Karpas-422 (cell line): ENCODE measurements around the gene TES. TPM values are rescaled to one million over a fixed set of nuclear protein-coding genes. Genes with fewer than 3 reads are reported as not detected.
A peak's percentile ranks its signal among the peaks of the same experiment; 100 is the strongest.

Source experiments
- DNase-seq: peaks from one replicate; pipeline ENCODE4 v3.0.0-alpha.2; 2015
- H2AFZ ChIP-seq: fragments of 200-600 bp; sonication (generic); 2 replicates; pipeline ENCODE4 v1.6.1; 2014; ENCODE audit warnings: antibody characterized with exemption, low read length, mixed read lengths
- H3K27ac ChIP-seq: fragments of 200-600 bp; sonication (generic); 2 replicates; pipeline ENCODE4 v1.5.1; 2014; ENCODE audit warnings: mild to moderate bottlenecking, low read length, moderate library complexity
- H3K27me3 ChIP-seq: fragments of 200-600 bp; sonication (generic); 2 replicates; pipeline ENCODE4 v1.6.1; 2014; ENCODE audit warnings: low read length, mixed read lengths
- H3K36me3 ChIP-seq: fragments of 200-600 bp; sonication (generic); 2 replicates; pipeline ENCODE4 v1.6.1; 2014; ENCODE audit warnings: low read length, mixed read lengths; ENCODE audit not compliant: insufficient read depth
- H3K4me1 ChIP-seq: fragments of 200-600 bp; sonication (generic); 2 replicates; pipeline ENCODE4 v1.6.1; 2014; ENCODE audit warnings: mild to moderate bottlenecking, low read length, mixed read lengths
- H3K4me2 ChIP-seq: fragments of 200-600 bp; sonication (generic); 2 replicates; pipeline ENCODE4 v1.6.1; 2014; ENCODE audit warnings: low read length, low read depth, mild to moderate bottlenecking; ENCODE audit not compliant: poor library complexity, severe bottlenecking
- H3K4me3 ChIP-seq: fragments of 200-600 bp; sonication (generic); 2 replicates; pipeline ENCODE4 v1.5.1; 2014; ENCODE audit warnings: mild to moderate bottlenecking, antibody characterized with exemption, low read length, mixed read lengths
- H3K79me2 ChIP-seq: fragments of 200-600 bp; sonication (generic); 2 replicates; pipeline ENCODE4 v1.6.1; 2014; ENCODE audit warnings: mild to moderate bottlenecking, low read length, mixed read lengths
- H3K9ac ChIP-seq: fragments of 200-600 bp; sonication (generic); 2 replicates; pipeline ENCODE4 v1.6.0; 2014; ENCODE audit warnings: low read length
- H3K9me2 ChIP-seq: fragments of 200-600 bp; sonication (generic), shearing (Covaris generic); replicated peaks from 2 replicates; pipeline ENCODE4 v1.6.0; 2014; ENCODE audit warnings: mild to moderate bottlenecking, low read length, moderate library complexity; ENCODE audit not compliant: insufficient read depth
- H3K9me3 ChIP-seq: fragments of 300-700, 200-600 bp; sonication (generic); 2 replicates; pipeline ENCODE4 v1.6.1; 2014; ENCODE audit warnings: low read length, mixed read lengths
- H4K20me1 ChIP-seq: fragments of 200-600 bp; sonication (generic); 2 replicates; pipeline ENCODE4 v1.6.1; 2014; ENCODE audit warnings: mild to moderate bottlenecking, antibody characterized with exemption, low read length, low read depth; ENCODE audit not compliant: insufficient read depth
- total RNA-seq: library from RNA; depleted of rRNA; stranded (reverse); fragments of >200 nt; shearing (Covaris generic); gene quantifications from 2 replicates; pipeline ENCODE4 v1.2.3, GENCODE V29; 2014; ENCODE audit warnings: low replicate concordance

Gene TES
- total RNA-seq, 1 experiment from 2014 or later = not detected

DNA sequence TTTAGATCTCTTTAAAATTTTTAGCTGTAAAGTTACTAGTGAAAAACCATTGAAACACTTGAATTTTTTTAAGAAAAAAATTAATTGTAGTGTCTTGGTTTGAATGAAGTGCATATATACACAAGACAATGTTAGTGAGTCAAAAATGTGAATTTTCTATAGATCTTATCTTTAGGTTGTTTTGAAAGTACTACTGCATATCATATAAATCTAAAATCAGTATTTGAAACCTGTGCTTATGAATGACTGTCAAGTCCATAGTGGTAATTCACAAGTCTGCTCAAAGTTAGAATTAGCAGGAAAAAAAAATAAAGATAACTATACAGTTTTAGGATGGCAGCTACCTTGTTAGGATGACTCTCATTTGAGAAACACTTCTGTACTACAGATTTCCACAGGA lies 25.0 kb downstream of the TES start:
- H3K4me2 ChIP-seq = no peak overlapping the region
- no peak overlapping the region for H3K9ac ChIP-seq
- H3K4me3 ChIP-seq = no peak overlapping the region
- H3K79me2 ChIP-seq = no peaks in the 10 kb centered on the region
- H3K4me1 ChIP-seq = no peaks in the 10 kb centered on the region
- H3K27me3 ChIP-seq = no peaks in the 10 kb centered on the region
- no peaks in the 10 kb centered on the region for H4K20me1 ChIP-seq
- H2AFZ ChIP-seq = no peak overlapping the region
- no peaks in the 10 kb centered on the region for H3K9me3 ChIP-seq
- no peaks in the 10 kb centered on the region for H3K36me3 ChIP-seq
- no peak overlapping the region for H3K27ac ChIP-seq
- H3K9me2 ChIP-seq = no peaks in the 10 kb centered on the region
- DNase-seq = no peak

DNA sequence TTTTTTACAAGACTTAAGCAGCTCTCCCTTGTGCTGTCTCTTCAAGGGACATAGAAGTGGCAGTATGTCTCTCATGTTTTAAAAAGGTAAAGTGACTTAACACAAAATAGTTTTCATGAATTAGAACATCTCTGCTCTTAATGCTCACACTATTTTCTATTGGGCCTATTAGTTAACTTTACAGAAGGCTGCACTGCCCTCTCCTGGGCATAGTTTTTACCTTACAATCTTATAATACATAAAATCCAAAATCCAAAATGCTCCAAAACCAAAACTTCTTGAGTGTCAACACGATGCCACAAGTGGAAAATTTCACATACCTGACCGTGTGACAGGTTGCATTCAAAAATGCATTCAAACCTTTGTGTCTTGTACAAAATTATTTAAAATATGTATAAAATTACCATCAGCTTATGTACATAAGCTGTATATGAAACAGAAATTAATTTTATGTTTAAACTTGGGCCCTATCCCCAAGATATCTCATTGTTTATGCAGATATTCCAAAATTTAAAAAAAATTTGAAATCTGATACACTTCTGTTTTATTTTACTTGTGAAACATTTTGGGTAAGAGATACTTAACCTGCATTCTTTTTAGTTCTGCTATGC lies 25.8 kb downstream of the TES start:
- H3K4me1 ChIP-seq = no peaks in the 10 kb centered on the region
- no peaks in the 10 kb centered on the region for H3K36me3 ChIP-seq
- H3K27ac ChIP-seq = no peak overlapping the region
- H3K4me2 ChIP-seq = no peak overlapping the region
- H2AFZ ChIP-seq = no peak overlapping the region
- H3K79me2 ChIP-seq = no peaks in the 10 kb centered on the region
- H3K9me3 ChIP-seq = no peaks in the 10 kb centered on the region
- H3K27me3 ChIP-seq = no peaks in the 10 kb centered on the region
- no peak overlapping the region for H3K4me3 ChIP-seq
- no peak overlapping the region for H3K9ac ChIP-seq
- DNase-seq = peak; percentile 79
- H4K20me1 ChIP-seq = no peaks in the 10 kb centered on the region
- H3K9me2 ChIP-seq = no peaks in the 10 kb centered on the region

DNA sequence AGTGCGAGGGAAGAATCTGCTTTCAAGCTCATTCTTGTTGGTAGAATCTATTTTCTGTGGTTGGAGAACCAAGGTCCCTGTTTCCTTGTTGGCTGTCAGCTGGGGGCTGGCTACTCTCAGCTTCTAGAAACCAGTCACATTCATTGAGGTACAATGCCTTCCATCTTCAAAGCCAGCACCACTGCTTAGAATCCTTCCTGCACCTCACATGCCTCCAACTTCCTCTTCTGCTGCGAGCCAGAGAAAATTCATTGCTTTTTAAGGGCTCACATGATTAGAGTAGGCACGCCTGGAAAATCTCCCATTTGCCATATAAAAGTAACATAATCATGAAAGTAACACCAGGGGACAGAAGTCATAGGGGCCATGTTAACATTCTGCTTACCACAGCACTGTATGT lies 28.7 kb downstream of the TES start:
- no peaks in the 10 kb centered on the region; the same call in 1 of the 2 replicates for H3K4me1 ChIP-seq
- no peaks in the 10 kb centered on the region for H3K9me3 ChIP-seq
- no peaks in the 10 kb centered on the region for H3K9me2 ChIP-seq
- no peak overlapping the region for H2AFZ ChIP-seq
- no peaks in the 10 kb centered on the region for H4K20me1 ChIP-seq
- no peak overlapping the region for H3K4me2 ChIP-seq
- H3K79me2 ChIP-seq = no peaks in the 10 kb centered on the region
- H3K9ac ChIP-seq = no peak overlapping the region
- no peak overlapping the region for H3K4me3 ChIP-seq
- H3K27me3 ChIP-seq = no peaks in the 10 kb centered on the region
- no peak overlapping the region for H3K27ac ChIP-seq
- DNase-seq = no peak
- no peaks in the 10 kb centered on the region for H3K36me3 ChIP-seq

DNA sequence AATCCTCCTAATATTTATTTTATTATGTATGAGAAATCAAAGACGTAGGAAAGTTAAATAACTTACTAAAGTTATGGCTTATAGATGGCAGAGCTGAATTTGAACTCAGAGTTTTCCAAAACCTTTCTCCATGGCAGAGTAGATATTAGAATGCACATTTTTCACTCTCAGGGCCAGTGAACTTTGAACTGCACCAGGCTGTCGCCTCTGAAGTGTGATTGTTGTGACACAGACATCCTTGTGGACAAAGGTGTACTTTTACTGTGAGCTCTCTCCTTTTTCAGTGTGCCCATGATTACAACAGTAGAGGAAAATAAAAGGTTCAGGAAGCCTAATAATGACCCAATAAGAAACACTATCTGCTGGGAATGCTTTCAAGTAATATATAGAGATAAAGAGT lies 29.1 kb downstream of the TES start:
- Histone ChIP-seq H3K36me3 (no peaks in the 10 kb centered on the region), H3K27me3 (no peaks in the 10 kb centered on the region), H3K79me2 (no peaks in the 10 kb centered on the region), H2AFZ (no peak overlapping the region), H3K9me3 (no peaks in the 10 kb centered on the region), H3K4me1 (no peaks in the 10 kb centered on the region; the same call in 1 of the 2 replicates), H3K27ac (no peak overlapping the region), H3K9me2 (no peaks in the 10 kb centered on the region), H4K20me1 (no peaks in the 10 kb centered on the region), H3K4me2 (no peak overlapping the region), H3K4me3 (no peak overlapping the region), H3K9ac (no peak overlapping the region)
- DNase-seq = no peak

DNA sequence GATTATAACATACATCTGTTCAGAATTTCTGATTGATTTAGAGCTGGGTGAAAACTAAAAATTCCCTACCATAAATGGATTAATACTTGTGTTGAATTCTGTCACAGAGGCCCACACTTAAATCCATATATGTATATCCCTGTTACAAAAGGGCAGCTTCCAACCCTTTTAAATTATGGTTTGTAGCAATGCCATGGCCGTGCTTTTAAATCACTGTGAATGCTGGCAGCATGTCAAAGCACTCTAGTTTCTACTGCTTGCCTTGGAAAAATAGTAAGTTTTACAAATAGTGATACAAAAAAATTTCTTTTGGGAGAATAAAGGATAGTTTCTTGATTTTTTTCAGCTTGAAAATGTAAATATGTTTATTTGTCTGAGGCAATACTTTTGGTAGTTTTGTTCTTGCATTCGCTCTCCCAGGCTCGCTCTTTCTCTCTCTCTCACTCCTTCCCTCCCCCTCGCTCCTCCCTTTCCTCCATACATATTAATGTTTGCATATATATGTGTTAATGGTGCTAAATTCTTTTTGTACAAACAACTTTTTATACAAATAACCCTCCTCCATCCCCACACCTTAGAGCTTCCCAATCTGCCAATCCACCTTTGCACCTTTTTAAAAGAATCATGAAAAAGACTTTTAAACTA lies 29.8 kb downstream of the TES start:
- Histone ChIP-seq H3K27ac (no peak overlapping the region), H3K4me3 (no peak overlapping the region), H3K4me2 (no peak overlapping the region), H3K36me3 (no peaks in the 10 kb centered on the region), H3K27me3 (no peaks in the 10 kb centered on the region), H4K20me1 (no peaks in the 10 kb centered on the region), H3K9me2 (no peaks in the 10 kb centered on the region), H3K9me3 (no peaks in the 10 kb centered on the region), H3K4me1 (no peaks in the 10 kb centered on the region; the same call in 1 of the 2 replicates), H3K79me2 (no peaks in the 10 kb centered on the region), H2AFZ (no peak overlapping the region), H3K9ac (no peak overlapping the region)
- DNase-seq = no peak

DNA sequence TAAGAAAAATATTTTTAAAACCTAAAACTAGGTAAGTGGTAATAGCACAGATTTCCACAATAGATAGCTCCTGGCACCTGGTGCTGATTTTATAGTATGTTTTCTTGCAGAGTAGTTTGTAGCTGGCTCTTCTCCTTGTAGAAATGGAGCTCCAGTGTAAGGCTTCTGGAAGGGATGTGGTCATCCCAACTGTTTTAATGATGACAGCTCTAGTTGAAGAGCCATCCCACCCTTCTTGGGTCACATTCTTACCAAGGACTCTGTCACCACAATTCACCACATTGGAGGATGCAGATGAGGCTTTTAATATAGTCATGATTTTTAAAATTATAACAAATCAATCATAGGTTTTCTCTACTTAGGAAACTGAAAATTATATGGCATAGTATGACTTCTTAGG lies 31.0 kb downstream of the TES start:
- no peaks in the 10 kb centered on the region for H3K9me2 ChIP-seq
- no peaks in the 10 kb centered on the region for H3K27me3 ChIP-seq
- H4K20me1 ChIP-seq = no peaks in the 10 kb centered on the region
- H3K27ac ChIP-seq = no peak overlapping the region
- no peaks in the 10 kb centered on the region; the same call in 1 of the 2 replicates for H3K4me1 ChIP-seq
- H3K9ac ChIP-seq = no peak overlapping the region
- DNase-seq = no peak
- H3K36me3 ChIP-seq = no peaks in the 10 kb centered on the region
- H3K4me3 ChIP-seq = no peak overlapping the region
- H2AFZ ChIP-seq = no peak overlapping the region
- no peak overlapping the region for H3K4me2 ChIP-seq
- H3K79me2 ChIP-seq = no peaks in the 10 kb centered on the region
- H3K9me3 ChIP-seq = no peaks in the 10 kb centered on the region

DNA sequence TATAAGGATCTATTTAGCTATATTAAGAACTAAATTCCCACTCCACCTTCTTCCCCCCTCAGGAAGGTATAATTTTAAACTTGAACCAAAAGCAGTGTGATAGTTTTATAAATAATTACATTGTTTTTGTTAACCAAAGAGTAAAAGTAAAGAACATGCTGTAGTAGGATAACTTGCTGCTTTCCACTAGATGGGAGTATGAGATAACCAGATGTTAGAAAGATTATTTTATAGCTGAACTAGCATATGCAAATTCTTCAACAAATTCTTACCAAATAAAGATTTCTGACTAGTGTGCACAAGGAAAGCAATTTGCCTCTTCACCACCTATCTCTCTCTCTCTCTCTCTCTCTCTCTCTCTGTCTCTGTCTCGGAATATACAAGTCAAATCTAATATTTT lies 31.8 kb downstream of the TES start:
- Histone ChIP-seq H2AFZ (no peak overlapping the region), H4K20me1 (no peaks in the 10 kb centered on the region), H3K79me2 (no peaks in the 10 kb centered on the region), H3K9ac (no peak overlapping the region), H3K4me3 (no peak overlapping the region), H3K27me3 (no peaks in the 10 kb centered on the region), H3K4me2 (no peak overlapping the region), H3K36me3 (no peaks in the 10 kb centered on the region), H3K4me1 (no peaks in the 10 kb centered on the region; the same call in 1 of the 2 replicates), H3K9me3 (no peaks in the 10 kb centered on the region), H3K9me2 (no peaks in the 10 kb centered on the region), H3K27ac (no peak overlapping the region)
- DNase-seq = no peak

DNA sequence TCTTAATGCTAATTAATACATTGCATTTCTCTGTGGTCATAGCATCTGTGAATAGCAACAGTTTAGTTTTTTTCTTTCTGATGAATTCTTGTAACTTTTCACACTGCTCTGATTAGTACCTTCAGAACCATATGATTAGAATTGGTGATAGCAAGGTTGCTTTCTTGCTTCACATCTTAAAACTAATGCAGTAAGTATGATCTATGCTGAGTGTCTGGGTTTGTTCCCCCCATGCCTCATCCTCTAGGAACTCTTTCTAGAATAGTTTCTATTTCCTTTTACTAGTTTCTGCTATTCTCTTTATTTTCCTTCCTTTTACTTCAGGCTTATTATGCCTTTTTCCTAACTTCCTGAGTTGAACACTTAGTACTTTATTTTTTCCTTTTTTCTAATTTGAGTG lies 32.4 kb downstream of the TES start:
- no peak overlapping the region for H3K4me2 ChIP-seq
- H3K4me3 ChIP-seq = no peak overlapping the region
- no peak for DNase-seq
- H3K27ac ChIP-seq = no peak overlapping the region
- no peaks in the 10 kb centered on the region for H3K27me3 ChIP-seq
- no peaks in the 10 kb centered on the region for H3K79me2 ChIP-seq
- no peaks in the 10 kb centered on the region; the same call in 1 of the 2 replicates for H3K4me1 ChIP-seq
- H4K20me1 ChIP-seq = no peaks in the 10 kb centered on the region
- H3K36me3 ChIP-seq = no peaks in the 10 kb centered on the region
- no peak overlapping the region for H2AFZ ChIP-seq
- H3K9ac ChIP-seq = no peak overlapping the region
- no peaks in the 10 kb centered on the region for H3K9me2 ChIP-seq
- H3K9me3 ChIP-seq = no peaks in the 10 kb centered on the region
